Left ventricle myocardium inferior (tissue), 1 donor: Measurements from ENCODE around the gene TRIO. TPM values are rescaled to one million over a fixed set of nuclear protein-coding genes. Genes with fewer than 3 reads are reported as not detected.

Source experiments
- DNase-seq: peaks from one replicate; pipeline ENCODE4 v3.0.0-alpha.2; 2020
- H3K27ac ChIP-seq: fragments of 200-600 bp; replicated peaks from 2 replicates; pipeline ENCODE4 v1.8.0; 2021
- H3K27me3 ChIP-seq: fragments of 200-600 bp; 2 replicates; pipeline ENCODE4 v1.8.0; 2021; ENCODE audit warnings: low read depth
- H3K36me3 ChIP-seq: fragments of 200-600 bp; 2 replicates; pipeline ENCODE4 v1.8.0; 2021
- H3K4me1 ChIP-seq: fragments of 200-600 bp; 2 replicates; pipeline ENCODE4 v1.8.0; 2021
- H3K4me3 ChIP-seq: fragments of 200-600 bp; 2 replicates; pipeline ENCODE4 v1.8.0; 2021; ENCODE audit warnings: mild to moderate bottlenecking, moderate library complexity
- H3K9me3 ChIP-seq: fragments of 200-600 bp; replicated peaks from 2 replicates; pipeline ENCODE4 v1.8.0; 2021
- intact Hi-C: fragments of 100-400 bp; cut with micrococcal nuclease; formaldehyde crosslinking; loops from one replicate; pipeline ENCODE4 v1.11.0; 2022
- total RNA-seq: library from RNA; stranded (reverse); fragmentation: NEBNext Ultra II Directional; extraction: Animal tissue kit (Norgen Biotek cat#: 25700); gene quantifications from one replicate; pipeline ENCODE4 v1.2.1, GENCODE V29; 2021
- TF ChIP-seq, protein P1 (sequence below): fragments of 200-600 bp; IDR thresholded peaks from 2 replicates; pipeline ENCODE4 v1.8.0; 2021; ENCODE audit warnings: antibody characterized with exemption, mild to moderate bottlenecking, borderline replicate concordance
- donor health status: DM: no; HTN: yes; CAD: no; lungs with severe emphysema.

Gene TRIO
- total RNA-seq, 1 donor from 2014 or later, result 52.8 TPM

DNA sequence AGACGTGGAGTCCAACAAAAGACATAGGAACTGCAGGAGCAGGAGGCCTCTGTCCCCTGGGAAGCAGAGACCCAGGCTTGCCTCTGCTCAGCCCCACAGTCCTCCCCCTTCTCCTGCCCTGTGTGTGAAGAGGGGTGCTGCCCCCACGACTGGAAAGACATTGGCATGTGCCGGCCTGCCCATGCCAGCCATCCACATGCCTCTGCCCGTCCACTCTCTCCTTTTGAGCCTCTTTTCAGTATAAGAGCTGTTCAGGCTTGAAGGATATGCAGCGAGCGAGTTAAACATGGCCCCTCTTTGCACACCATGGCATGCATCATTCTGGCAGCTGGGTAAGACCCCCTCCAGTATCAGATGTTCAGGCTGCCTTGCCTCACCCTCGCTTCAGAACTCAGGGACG is 278.7 kb downstream of the TRIO start:
- H3K36me3 ChIP-seq, result peaks cover 51% of the 10 kb centered on the region
- intact Hi-C loops, result no loop called here

DNA sequence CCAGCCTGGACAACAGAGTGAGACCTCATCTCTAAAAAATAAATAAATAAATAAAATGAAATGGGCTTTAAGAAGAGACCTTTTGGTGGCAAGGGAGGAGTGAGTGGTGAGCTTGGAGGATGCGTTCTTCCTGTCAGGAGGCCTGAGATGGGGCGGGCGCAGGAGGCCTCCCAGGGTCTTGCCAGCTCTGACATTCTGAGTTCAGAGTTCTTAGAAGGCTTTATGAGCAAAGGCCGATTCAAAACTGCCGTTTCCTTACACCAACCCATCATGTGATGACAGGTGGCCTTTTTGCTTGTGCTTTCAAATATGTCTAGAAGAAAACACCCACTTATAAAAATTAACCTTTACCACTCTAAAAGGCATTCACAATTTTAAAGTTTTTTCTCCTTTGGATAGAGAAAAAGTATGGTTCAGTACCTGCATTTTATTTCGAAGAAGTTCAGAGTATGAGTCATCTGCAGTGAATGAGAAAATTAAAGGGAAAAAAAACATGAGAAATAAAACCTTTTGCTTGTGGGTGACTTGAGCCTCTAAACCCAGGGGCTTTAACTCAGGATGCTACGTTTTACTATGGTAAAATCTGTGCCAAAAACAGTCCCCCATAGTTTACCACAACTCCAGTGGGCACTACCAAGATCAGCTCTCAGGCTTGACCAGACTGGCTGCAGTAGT is 281.0 kb downstream of the TRIO start:
- Histone ChIP-seq H3K27me3 (no peaks in the 10 kb centered on the region), H3K9me3 (no peaks in the 10 kb centered on the region), H3K4me3 (no peak overlapping the region), H3K4me1 (peaks cover 37% of the 10 kb centered on the region), H3K27ac (no peak overlapping the region), H3K36me3 (peaks cover 36% of the 10 kb centered on the region)
- no peak for DNase-seq
- TF ChIP-seq, protein P1, sequence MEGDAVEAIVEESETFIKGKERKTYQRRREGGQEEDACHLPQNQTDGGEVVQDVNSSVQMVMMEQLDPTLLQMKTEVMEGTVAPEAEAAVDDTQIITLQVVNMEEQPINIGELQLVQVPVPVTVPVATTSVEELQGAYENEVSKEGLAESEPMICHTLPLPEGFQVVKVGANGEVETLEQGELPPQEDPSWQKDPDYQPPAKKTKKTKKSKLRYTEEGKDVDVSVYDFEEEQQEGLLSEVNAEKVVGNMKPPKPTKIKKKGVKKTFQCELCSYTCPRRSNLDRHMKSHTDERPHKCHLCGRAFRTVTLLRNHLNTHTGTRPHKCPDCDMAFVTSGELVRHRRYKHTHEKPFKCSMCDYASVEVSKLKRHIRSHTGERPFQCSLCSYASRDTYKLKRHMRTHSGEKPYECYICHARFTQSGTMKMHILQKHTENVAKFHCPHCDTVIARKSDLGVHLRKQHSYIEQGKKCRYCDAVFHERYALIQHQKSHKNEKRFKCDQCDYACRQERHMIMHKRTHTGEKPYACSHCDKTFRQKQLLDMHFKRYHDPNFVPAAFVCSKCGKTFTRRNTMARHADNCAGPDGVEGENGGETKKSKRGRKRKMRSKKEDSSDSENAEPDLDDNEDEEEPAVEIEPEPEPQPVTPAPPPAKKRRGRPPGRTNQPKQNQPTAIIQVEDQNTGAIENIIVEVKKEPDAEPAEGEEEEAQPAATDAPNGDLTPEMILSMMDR, result no peak
- intact Hi-C loops, result no loop called here

More for the DNA sequence above, 278.7 kb downstream of the TRIO start:
- Histone ChIP-seq H3K9me3 (no peaks in the 10 kb centered on the region), H3K4me3 (no peak overlapping the region), H3K4me1 (peaks cover 32% of the 10 kb centered on the region), H3K27me3 (no peaks in the 10 kb centered on the region), H3K27ac (no peak overlapping the region)
- TF ChIP-seq, protein P1, result no peak
- no peak for DNase-seq

DNA sequence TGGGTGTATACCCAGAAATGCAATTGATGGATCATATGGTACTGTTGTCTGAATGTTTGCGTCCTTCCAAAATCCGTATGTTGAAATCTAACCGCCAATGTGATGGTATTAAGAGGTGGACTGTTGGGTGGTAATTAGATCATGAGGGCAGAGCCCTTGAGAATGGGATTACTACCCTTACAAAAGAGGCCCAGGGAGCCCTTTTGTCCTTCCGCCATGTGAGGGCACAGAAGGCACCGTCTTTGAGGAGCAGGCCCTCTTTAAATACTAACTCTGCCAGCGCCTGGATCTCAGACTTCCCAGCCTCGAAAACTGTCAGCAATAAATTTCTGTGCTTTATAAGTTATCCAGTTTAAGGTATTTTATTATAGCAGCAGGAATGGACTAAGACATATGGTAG is 282.4 kb downstream of the TRIO start:
- TF ChIP-seq, protein P1, result no peak
- H3K4me1 ChIP-seq, result peaks cover 38% of the 10 kb centered on the region
- no peak for DNase-seq
- H3K9me3 ChIP-seq, result no peaks in the 10 kb centered on the region
- H3K36me3 ChIP-seq, result peaks cover 22% of the 10 kb centered on the region
- intact Hi-C loops, result no loop called here
- no peak overlapping the region for H3K27ac ChIP-seq
- H3K4me3 ChIP-seq, result no peak overlapping the region
- no peaks in the 10 kb centered on the region for H3K27me3 ChIP-seq

DNA sequence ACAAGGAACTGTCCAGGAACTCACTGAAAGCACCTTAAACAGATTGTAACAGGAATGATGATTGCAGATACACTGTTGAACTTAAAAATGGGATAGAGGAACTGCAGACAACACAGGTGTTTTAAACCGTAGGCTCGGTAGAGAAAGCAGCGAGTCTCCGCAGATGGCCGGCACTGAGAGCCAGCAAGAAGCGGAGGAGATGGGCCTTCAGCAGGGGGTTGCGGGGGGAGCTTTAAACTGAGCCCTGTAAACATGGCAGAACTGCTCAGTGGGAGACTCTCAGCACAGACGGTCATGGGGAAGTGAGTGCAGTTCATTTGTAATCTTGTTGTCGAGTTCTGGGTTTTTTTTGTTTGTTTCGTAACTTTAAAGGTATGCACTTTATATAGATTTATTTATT is 283.4 kb downstream of the TRIO start:
- TF ChIP-seq, protein P1, result no peak
- no peaks in the 10 kb centered on the region for H3K27me3 ChIP-seq
- peaks cover 14% of the 10 kb centered on the region for H3K36me3 ChIP-seq
- intact Hi-C loops, result no loop called here
- DNase-seq, result no peak
- H3K9me3 ChIP-seq, result no peaks in the 10 kb centered on the region
- peaks cover 41% of the 10 kb centered on the region for H3K4me1 ChIP-seq
- H3K4me3 ChIP-seq, result no peak overlapping the region
- H3K27ac ChIP-seq, result no peak overlapping the region

DNA sequence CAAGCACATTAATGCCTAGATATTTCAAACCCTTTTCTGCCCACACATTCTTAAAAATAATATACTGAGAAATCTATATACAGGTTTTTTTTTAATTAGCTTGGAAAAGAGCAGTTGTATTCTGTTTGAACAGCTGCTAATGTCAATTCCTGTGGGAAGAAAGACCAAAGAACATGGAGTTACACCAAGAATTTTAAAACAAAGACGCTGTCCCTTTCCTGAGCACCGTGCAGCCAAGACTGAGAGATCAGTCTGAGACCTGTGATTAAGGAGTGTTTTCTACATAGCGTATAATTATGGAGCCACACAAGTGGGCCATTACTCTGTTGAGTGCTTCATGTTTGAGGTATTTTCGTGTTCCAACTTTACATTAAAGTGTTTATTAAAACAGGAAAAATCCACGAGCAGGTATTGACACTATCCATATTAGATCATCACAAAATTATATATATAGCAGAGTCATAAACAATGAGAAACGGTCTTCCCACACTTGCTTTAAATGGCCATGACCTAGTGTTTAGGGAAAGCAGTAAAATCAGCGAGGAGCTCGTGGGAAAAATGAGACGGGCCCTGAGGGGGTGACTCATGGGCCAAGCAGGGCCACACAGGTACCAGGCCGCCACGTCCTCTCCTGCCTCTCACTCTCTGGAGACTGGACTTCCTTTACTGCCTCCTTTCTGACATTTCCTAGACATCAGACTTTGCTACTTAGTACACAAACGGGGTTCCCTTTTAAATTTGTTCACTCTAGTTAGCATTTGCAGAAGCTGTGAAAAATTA is 285.4 kb downstream of the TRIO start:
- Histone ChIP-seq H3K4me3 (no peak overlapping the region), H3K9me3 (no peaks in the 10 kb centered on the region), H3K27ac (peak overlapping the region; percentile 75), H3K27me3 (no peaks in the 10 kb centered on the region), H3K36me3 (no peaks in the 10 kb centered on the region), H3K4me1 (peaks cover 45% of the 10 kb centered on the region)
- intact Hi-C loops, result no loop called here
- DNase-seq, result no peak
- TF ChIP-seq, protein P1, result no peak
